K562 (cell line): ENCODE results near the gene E2F3. TPM values are rescaled to one million over a fixed set of nuclear protein-coding genes. Genes with fewer than 3 reads are reported as not detected.

Experiments used
- ATAC-seq: fragments of 200-7000 bp; cut with Tn5 transposase; 3 replicates; pipeline ENCODE4 v1.9.1; 2020; ENCODE audit warnings: moderate library complexity
- BruUV-seq: library from RNA; stranded (reverse); fragments of 400-500 nt; replicated peaks from 2 replicates; lab custom pipeline; 2021; lab: Mats Ljungman, UMichigan
- CTCF ChIA-PET: fragments of 300-600 bp; formaldehyde crosslinking; extraction: SDS; loops from one replicate; lab custom pipeline; 2021; ENCODE audit warnings: low intra/inter-chr PET ratio; lab: Yijun Ruan, JAX
- POLR2A ChIA-PET: fragments of 300-600, 350-650 bp; sonication (Branson Sonifier 250); formaldehyde crosslinking; extraction: SDS; loops from one replicate; lab custom pipeline; 2021; ENCODE audit warnings: antibody characterized with exemption, inconsistent platforms; lab: Yijun Ruan, JAX
- DNase-seq, 4 experiments: peaks; one replicate each; pipeline versions ENCODE4 v3.0.0 to v3.0.0-alpha.2; 2011 to 2018; ENCODE audit warnings: low spot score in 3 of 4, mixed read lengths in 3 of 4; ENCODE audit errors: extremely low read depth in 1 of 4
- FAIRE-seq: peaks from 2 replicates; lab custom pipeline; 2011; peaks lifted over from hg19 to GRCh38; lab: Jason Lieb, UNC
- H2AFZ ChIP-seq: 2 replicates; pipeline ENCODE4 v1.6.0; 2011; ENCODE audit warnings: low read depth, low read length, control low read depth, inconsistent platforms
- H3K27ac ChIP-seq: fragments of 200-600 bp; 3 replicates; pipeline ENCODE4 v1.8.0; 2011; ENCODE audit warnings: low read depth, mild to moderate bottlenecking, control low read depth, inconsistent platforms, low read length, moderate library complexity, mixed read lengths; ENCODE audit errors: extremely low read depth
- H3K27me3 ChIP-seq, 2 experiments: fragments of 300-600 bp in 1 of 2; 2 replicates in 1 of 2; 3 replicates in 1 of 2; pipeline versions ENCODE4 v1.6.0 to v1.8.0; 2011; ENCODE audit warnings: inconsistent platforms in 2 of 2, low read length in 2 of 2, mild to moderate bottlenecking in 1 of 2, mixed read lengths in 1 of 2, moderate library complexity in 1 of 2; ENCODE audit not compliant: control insufficient read depth in 2 of 2, insufficient read depth in 2 of 2
- H3K36me3 ChIP-seq: fragments of 300-600 bp; 3 replicates; pipeline ENCODE4 v1.8.0; 2011; ENCODE audit warnings: mild to moderate bottlenecking, low read length, inconsistent platforms; ENCODE audit not compliant: control insufficient read depth, insufficient read depth
- H3K4me1 ChIP-seq, 2 experiments: fragments of 200-600 bp in 1 of 2; replicated peaks in 1 of 2; 2 replicates in 1 of 2; 3 replicates in 1 of 2; pipeline versions ENCODE4 v1.5.1 to v1.8.0; 2011; ENCODE audit warnings: inconsistent platforms in 2 of 2, low read length in 2 of 2, mild to moderate bottlenecking in 1 of 2, mixed read lengths in 1 of 2, moderate library complexity in 1 of 2; ENCODE audit not compliant: control insufficient read depth in 2 of 2, insufficient read depth in 2 of 2
- H3K4me2 ChIP-seq: 2 replicates; pipeline ENCODE4 v1.6.1; 2011; ENCODE audit warnings: low read length, control low read depth, inconsistent platforms, mixed read lengths; ENCODE audit not compliant: insufficient read depth
- H3K4me3 ChIP-seq: fragments of 200-600 bp; sonication (generic), shearing (Covaris generic); 2 replicates; pipeline ENCODE4 v1.5.1; 2016; ENCODE audit warnings: control low read depth, inconsistent platforms
- H3K79me2 ChIP-seq: fragments of 200-600 bp; 3 replicates; pipeline ENCODE4 v1.8.0; 2011; ENCODE audit warnings: low read length, inconsistent platforms; ENCODE audit not compliant: control insufficient read depth, insufficient read depth
- H3K9ac ChIP-seq, 2 experiments: 2 replicates each; pipeline versions ENCODE4 v1.6.0 to v1.6.1; 2011; ENCODE audit warnings: low read depth in 2 of 2, low read length in 2 of 2, control low read depth in 1 of 2, inconsistent platforms in 1 of 2, mild to moderate bottlenecking in 1 of 2, mixed read lengths in 1 of 2; ENCODE audit not compliant: insufficient read depth in 1 of 2
- H3K9me1 ChIP-seq: one replicate; pipeline ENCODE4 v1.6.0; 2011; ENCODE audit warnings: inconsistent platforms, mild to moderate bottlenecking, low read length, moderate library complexity; ENCODE audit not compliant: control insufficient read depth, insufficient read depth
- H3K9me3 ChIP-seq: replicated peaks from 2 replicates; pipeline ENCODE4 v1.5.1; 2011; ENCODE audit warnings: low read depth, low read length, inconsistent platforms; ENCODE audit not compliant: control insufficient read depth, insufficient read depth
- H4K20me1 ChIP-seq: replicated peaks from 2 replicates; pipeline ENCODE4 v1.6.1; 2011; ENCODE audit warnings: low read length, inconsistent platforms, mixed read lengths; ENCODE audit not compliant: control insufficient read depth, insufficient read depth
- CTBP1 ChIP-seq: fragments of 450-650 bp; IDR thresholded peaks from 2 replicates; pipeline ENCODE4 v1.6.1; 2016; ENCODE audit warnings: borderline replicate concordance
- ERF ChIP-seq: fragments of 450-650 bp; formaldehyde crosslinking; IDR thresholded peaks from 2 replicates; pipeline ENCODE4 v1.4.0; 2020; ENCODE audit warnings: mild to moderate bottlenecking, mixed read lengths
- ETV1 ChIP-seq: fragments of 450-650 bp; conservative IDR thresholded peaks from 2 replicates; pipeline ENCODE4 v1.6.1; 2016; ENCODE audit warnings: missing genetic modification characterization, control low read depth, low read depth, missing compliant biosample characterization
- GATAD2B ChIP-seq: fragments of 450-650 bp; IDR thresholded peaks from 2 replicates; pipeline ENCODE4 v1.6.1; 2017; ENCODE audit warnings: mild to moderate bottlenecking, borderline replicate concordance
- L3MBTL2 ChIP-seq: fragments of 450-650 bp; IDR thresholded peaks from 2 replicates; pipeline ENCODE4 v1.6.1; 2016; ENCODE audit warnings: mild to moderate bottlenecking, moderate library complexity
- NCOR1 ChIP-seq: fragments of 450-650 bp; IDR thresholded peaks from 2 replicates; pipeline ENCODE4 v1.6.1; 2016; ENCODE audit warnings: mild to moderate bottlenecking, moderate library complexity
- POLR2G ChIP-seq: fragments of 200-400 bp; formaldehyde crosslinking; IDR thresholded peaks from 2 replicates; pipeline ENCODE4 v1.6.1; 2017; ENCODE audit warnings: low read depth, mild to moderate bottlenecking, antibody characterized with exemption, low read length, moderate library complexity
- PPARD ChIP-seq: fragments of 250-450 bp; sonication (Bioruptor Pico); IDR thresholded peaks from 2 replicates; pipeline ENCODE4 v1.8.0; 2022; ENCODE audit warnings: inconsistent platforms, mild to moderate bottlenecking, moderate library complexity
- SLC30A9 ChIP-seq: fragments of 250-450 bp; sonication (Bioruptor Pico); IDR thresholded peaks from 2 replicates; pipeline ENCODE4 v1.8.0; 2022; ENCODE audit warnings: mild to moderate bottlenecking, moderate library complexity
- TBL1XR1 ChIP-seq, 2 experiments: IDR thresholded peaks; 2 replicates each; pipeline ENCODE4 v1.6.1; 2012; ENCODE audit warnings: improper control_type of control experiment in 2 of 2, low read length in 2 of 2, mild to moderate bottlenecking in 1 of 2
- TEAD4 ChIP-seq, 2 experiments: sonication (generic) in 1 of 2; formaldehyde crosslinking in 1 of 2; IDR thresholded peaks; 2 replicates each; pipeline versions ENCODE4 v1.6.1 to v1.8.0; 2012 to 2022; ENCODE audit warnings: borderline replicate concordance in 1 of 2, inconsistent platforms in 1 of 2, low read length in 1 of 2, mild to moderate bottlenecking in 1 of 2, missing genetic modification reagents in 1 of 2
- XRCC5 ChIP-seq: fragments of 200-400 bp; formaldehyde crosslinking; IDR thresholded peaks from 2 replicates; pipeline ENCODE4 v1.6.1; 2017; ENCODE audit warnings: low read depth, mild to moderate bottlenecking, low read length
- ZBTB8A ChIP-seq: fragments of 450-650 bp; IDR thresholded peaks from 2 replicates; pipeline ENCODE4 v1.6.1; 2018; ENCODE audit warnings: mild to moderate bottlenecking, moderate library complexity; ENCODE audit not compliant: partially characterized antibody
- ZEB2 ChIP-seq: fragments of 450-650 bp; IDR thresholded peaks from 2 replicates; pipeline ENCODE4 v1.6.1; 2016
- WGBS: fragments of 100-300 bp; shearing (Covaris generic); methylation state at CpG from one replicate; pipeline ENCODE4 v1.1.6; 2016; ENCODE audit warnings: low coverage, mixed read lengths; ENCODE audit not compliant: insufficient coverage; ENCODE audit errors: missing lambda C conversion rate; 5-methylcytosine and 5-hydroxymethylcytosine counted together
- in situ Hi-C: fragments of 300-500 bp; cut with MboI; formaldehyde crosslinking; loops from 4 replicates; pipeline ENCODE4 v1.15.0; 2018; ENCODE audit warnings: inconsistent platforms, mixed read lengths
- intact Hi-C: fragments of 100-400 bp; cut with micrococcal nuclease; formaldehyde crosslinking; loops from 2 replicates; pipeline ENCODE4 v1.14.2; 2022
- polyA plus RNA-seq, 8 experiments: library from polyadenylated mRNA; depleted of rRNA in 4 of 8; stranded (reverse) in 5 of 8; unstranded in 3 of 8; fragments of >200 nt; fragmentation: Nextera tagmentation in 2 of 8; fragmentation: Illumina TruSeq in 1 of 8; extraction: Ambion mirVana in 2 of 8; extraction: Trizol in 1 of 8; gene quantifications; 2 replicates each; pipeline versions ENCODE4 v1.2.1 to v1.2.3, GENCODE V29; 2011 to 2014; ENCODE audit warnings: inconsistent platforms in 1 of 8, missing spikeins in 1 of 8
- total RNA-seq, 7 experiments: library from RNA; depleted of rRNA in 6 of 7; stranded (reverse); fragments of >200 nt in 6 of 7; fragmentation: Illumina TruSeq in 2 of 7; extraction: Trizol in 2 of 7; gene quantifications; 2 replicates each; pipeline versions ENCODE4 v1.2.1 to v1.2.3, GENCODE V29; 2011 to 2021; ENCODE audit warnings: low replicate concordance in 1 of 7
- TF ChIP-seq, protein P1 (sequence below): fragments of 450-650 bp; IDR thresholded peaks from 2 replicates; pipeline ENCODE4 v1.6.1; 2018; ENCODE audit warnings: mild to moderate bottlenecking, low read depth; ENCODE audit not compliant: partially characterized antibody
- TF ChIP-seq, protein P2 (sequence below): sonication (generic); formaldehyde crosslinking; IDR thresholded peaks from 2 replicates; pipeline ENCODE4 v1.8.1; 2023; ENCODE audit warnings: mild to moderate bottlenecking, missing genetic modification reagents
- TF ChIP-seq, protein P3 (sequence below), 2 experiments: fragments of 450-650 bp; conservative IDR thresholded peaks; 2 replicates each; pipeline ENCODE4 v1.6.1; 2017; ENCODE audit warnings: mild to moderate bottlenecking in 2 of 2, moderate library complexity in 2 of 2

Gene E2F3
- total and polyA plus RNA-seq, 9 of the 15 experiments (the other 6 are each of a cell fraction or from before 2014, with no cell fraction given), result 11.1 to 44.7 (median 27.2) TPM

DNA sequence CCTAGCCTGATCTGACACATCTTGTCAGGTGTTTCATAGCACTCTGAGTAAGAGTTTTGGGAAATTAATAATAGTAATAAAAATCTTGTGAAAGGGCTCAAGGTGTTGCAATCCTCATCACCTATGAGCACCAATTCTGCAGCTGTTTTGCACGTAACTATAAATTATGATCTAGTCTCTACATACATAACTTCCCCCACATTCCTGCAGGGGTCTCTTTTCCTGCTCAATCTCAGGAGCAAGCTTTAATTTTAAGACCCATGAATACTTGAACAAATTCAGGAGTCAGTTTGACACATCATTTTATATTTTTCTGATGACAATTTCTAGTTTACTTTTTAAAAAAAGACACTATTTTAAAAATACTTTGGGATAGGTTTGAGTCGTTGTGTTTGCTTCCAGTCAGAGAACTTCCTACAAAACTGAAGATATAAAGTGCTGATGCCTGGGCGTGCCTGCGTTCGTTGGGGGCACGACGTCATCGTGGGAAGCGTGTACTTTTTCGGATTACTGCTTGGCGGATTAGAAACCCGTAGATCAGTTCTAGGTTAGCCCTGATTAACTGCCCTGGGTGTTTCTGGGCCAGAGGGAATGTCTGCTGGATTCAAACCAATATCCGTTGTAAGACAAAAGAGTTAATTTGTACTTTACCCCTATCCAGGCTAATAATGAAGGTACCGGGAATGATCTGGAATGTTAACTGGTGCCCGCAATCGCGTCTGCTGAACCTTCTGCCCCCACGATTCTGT is 1.0 kb upstream of the E2F3 start:
- H3K27me3 ChIP-seq, result no peaks in the 10 kb centered on the region
- no peaks in the 10 kb centered on the region for H3K9me3 ChIP-seq
- in situ Hi-C loops, result no loop called here
- H3K79me2 ChIP-seq, result peaks cover 42% of the 10 kb centered on the region
- BruUV-seq, result TSS peak; percentile 82
- ATAC-seq (no peak), DNase-seq (peak; percentile 46 to 73 (median 50)), FAIRE-seq (no peak)
- no peaks in the 10 kb centered on the region for H4K20me1 ChIP-seq
- H2AFZ ChIP-seq, result peak overlapping the region; percentile 87
- POLR2A ChIA-PET, result interaction anchor here (0.6 to 1.8 kb wide), 10 partner anchors 10 to 271 kb away, joined by 3 to 6 read pairs (median 4); partner anchors contain the start of gene MBOAT1
- peaks cover 2% of the 10 kb centered on the region for H3K36me3 ChIP-seq
- no peaks in the 10 kb centered on the region for H3K9me1 ChIP-seq
- under 1% methylated on average over 18 of the region's 18 CpGs for WGBS
- peaks cover 4 to 18% of the 10 kb centered on the region in 2 experiments for H3K4me1 ChIP-seq
- H3K4me2 ChIP-seq, result peak overlapping the region; percentile 94
- CTCF ChIA-PET, result interaction anchor here (3.0 kb wide), 1 partner anchor 128 kb away, joined by 14 read pairs; no protein-coding TSS in a partner anchor
- H3K27ac ChIP-seq, result peak overlapping the region; percentile 80
- intact Hi-C loops, result loop anchor here (1.0 to 2.0 kb wide), 4 partner anchors 110 to 308 kb away; partner anchors contain the start of gene MBOAT1
- H3K4me3 ChIP-seq, result peak overlapping the region; percentile 48
- peak overlapping the region; percentile 72 to 87 for H3K9ac ChIP-seq
- TF ChIP-seq POLR2G (no peak), ERF (CRISPR knock-in tag) (no peak), GATAD2B (peak; percentile 65; the same call in 1 of the 2 replicates), L3MBTL2 (peak; percentile 75; the same call in 1 of the 2 replicates), ZEB2 (0 out of 2 replicates have a peak, but pooled peaks have one; percentile 27), ZBTB8A (no peak), TEAD4 (IDR thresholded peaks at IDR 0.05; ENCODE audit: low read length) (peak; percentile 91), TEAD4 (CRISPR knock-in tag; IDR thresholded peaks at IDR 0.05; ENCODE audit: borderline replicate concordance) (no peak), PPARD (CRISPR knock-in tag) (no peak), XRCC5 (no peak), TBL1XR1 (IDR thresholded peaks at IDR 0.05; ENCODE audit: low read length in 2 of 2) (peak in 1 of 2 experiments; percentile 24; a peak in 1 of 4 replicates), CTBP1 (0 out of 2 replicates have a peak, but pooled peaks have one; percentile 19), SLC30A9 (no peak), ETV1 (tag) (no peak), NCOR1 (peak; percentile 19; the same call in 1 of the 2 replicates)
- TF ChIP-seq, protein P1, sequence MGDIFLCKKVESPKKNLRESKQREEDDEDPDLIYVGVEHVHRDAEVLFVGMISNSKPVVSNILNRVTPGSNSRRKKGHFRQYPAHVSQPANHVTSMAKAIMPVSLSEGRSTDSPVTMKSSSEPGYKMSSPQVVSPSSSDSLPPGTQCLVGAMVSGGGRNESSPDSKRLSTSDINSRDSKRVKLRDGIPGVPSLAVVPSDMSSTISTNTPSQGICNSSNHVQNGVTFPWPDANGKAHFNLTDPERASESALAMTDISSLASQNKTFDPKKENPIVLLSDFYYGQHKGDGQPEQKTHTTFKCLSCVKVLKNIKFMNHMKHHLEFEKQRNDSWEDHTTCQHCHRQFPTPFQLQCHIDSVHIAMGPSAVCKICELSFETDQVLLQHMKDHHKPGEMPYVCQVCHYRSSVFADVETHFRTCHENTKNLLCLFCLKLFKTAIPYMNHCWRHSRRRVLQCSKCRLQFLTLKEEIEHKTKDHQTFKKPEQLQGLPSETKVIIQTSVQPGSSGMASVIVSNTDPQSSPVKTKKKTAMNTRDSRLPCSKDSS, result no peak
- TF ChIP-seq, protein P2, sequence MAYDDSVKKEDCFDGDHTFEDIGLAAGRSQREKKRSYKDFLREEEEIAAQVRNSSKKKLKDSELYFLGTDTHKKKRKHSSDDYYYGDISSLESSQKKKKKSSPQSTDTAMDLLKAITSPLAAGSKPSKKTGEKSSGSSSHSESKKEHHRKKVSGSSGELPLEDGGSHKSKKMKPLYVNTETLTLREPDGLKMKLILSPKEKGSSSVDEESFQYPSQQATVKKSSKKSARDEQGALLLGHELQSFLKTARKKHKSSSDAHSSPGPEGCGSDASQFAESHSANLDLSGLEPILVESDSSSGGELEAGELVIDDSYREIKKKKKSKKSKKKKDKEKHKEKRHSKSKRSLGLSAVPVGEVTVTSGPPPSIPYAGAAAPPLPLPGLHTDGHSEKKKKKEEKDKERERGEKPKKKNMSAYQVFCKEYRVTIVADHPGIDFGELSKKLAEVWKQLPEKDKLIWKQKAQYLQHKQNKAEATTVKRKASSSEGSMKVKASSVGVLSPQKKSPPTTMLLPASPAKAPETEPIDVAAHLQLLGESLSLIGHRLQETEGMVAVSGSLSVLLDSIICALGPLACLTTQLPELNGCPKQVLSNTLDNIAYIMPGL (CRISPR knock-in tag), result no peak
- TF ChIP-seq, protein P3, sequence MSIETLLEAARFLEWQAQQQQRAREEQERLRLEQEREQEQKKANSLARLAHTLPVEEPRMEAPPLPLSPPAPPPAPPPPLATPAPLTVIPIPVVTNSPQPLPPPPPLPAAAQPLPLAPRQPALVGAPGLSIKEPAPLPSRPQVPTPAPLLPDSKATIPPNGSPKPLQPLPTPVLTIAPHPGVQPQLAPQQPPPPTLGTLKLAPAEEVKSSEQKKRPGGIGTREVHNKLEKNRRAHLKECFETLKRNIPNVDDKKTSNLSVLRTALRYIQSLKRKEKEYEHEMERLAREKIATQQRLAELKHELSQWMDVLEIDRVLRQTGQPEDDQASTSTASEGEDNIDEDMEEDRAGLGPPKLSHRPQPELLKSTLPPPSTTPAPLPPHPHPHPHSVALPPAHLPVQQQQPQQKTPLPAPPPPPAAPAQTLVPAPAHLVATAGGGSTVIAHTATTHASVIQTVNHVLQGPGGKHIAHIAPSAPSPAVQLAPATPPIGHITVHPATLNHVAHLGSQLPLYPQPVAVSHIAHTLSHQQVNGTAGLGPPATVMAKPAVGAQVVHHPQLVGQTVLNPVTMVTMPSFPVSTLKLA (conservative IDR thresholded peaks at IDR 0.05), result no peak
